ENCODE measurements around the gene IL17D. TPM values are rescaled to one million over a fixed set of nuclear protein-coding genes. Genes with fewer than 3 reads are reported as not detected.

The IL17D gene
- total RNA-seq, 1 donor from 2014 or later: 1.3 TPM

DNA sequence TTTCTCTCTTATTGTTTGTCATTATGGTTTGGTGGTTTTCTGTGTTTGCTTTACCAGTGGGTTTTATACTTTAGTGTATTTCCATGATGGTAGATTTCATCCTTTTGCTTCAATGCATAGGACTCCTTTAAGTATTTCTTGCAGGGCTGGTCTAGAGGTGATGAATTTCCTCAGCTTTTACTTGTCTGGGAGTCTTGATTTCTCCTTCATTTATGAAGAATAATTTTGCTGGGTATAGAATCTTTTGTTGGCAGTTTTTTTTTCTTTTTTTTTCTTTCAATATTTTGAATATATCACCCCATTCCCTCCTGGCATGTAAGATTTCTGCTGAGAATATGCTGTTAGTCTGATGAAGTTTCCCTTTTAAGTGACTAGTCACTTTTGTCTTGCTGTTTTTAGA lies 50.5 kb downstream of the IL17D start:
- Mint-ChIP-seq H3K36me3 (ENCODE audit: unreplicated experiment) (peaks cover 26% of the 10 kb centered on the region), H3K9me3 (ENCODE audit: unreplicated experiment) (peaks cover 13% of the 10 kb centered on the region), H3K27me3 (ENCODE audit: unreplicated experiment) (no peaks in the 10 kb centered on the region), H3K4me3 (ENCODE audit: unreplicated experiment) (no peak overlapping the region), H3K4me1 (ENCODE audit: low read depth, unreplicated experiment) (no peaks in the 10 kb centered on the region), H3K27ac (ENCODE audit: unreplicated experiment) (no peak overlapping the region)
- TF ChIP-seq, protein P1, sequence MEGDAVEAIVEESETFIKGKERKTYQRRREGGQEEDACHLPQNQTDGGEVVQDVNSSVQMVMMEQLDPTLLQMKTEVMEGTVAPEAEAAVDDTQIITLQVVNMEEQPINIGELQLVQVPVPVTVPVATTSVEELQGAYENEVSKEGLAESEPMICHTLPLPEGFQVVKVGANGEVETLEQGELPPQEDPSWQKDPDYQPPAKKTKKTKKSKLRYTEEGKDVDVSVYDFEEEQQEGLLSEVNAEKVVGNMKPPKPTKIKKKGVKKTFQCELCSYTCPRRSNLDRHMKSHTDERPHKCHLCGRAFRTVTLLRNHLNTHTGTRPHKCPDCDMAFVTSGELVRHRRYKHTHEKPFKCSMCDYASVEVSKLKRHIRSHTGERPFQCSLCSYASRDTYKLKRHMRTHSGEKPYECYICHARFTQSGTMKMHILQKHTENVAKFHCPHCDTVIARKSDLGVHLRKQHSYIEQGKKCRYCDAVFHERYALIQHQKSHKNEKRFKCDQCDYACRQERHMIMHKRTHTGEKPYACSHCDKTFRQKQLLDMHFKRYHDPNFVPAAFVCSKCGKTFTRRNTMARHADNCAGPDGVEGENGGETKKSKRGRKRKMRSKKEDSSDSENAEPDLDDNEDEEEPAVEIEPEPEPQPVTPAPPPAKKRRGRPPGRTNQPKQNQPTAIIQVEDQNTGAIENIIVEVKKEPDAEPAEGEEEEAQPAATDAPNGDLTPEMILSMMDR (IDR thresholded peaks at IDR 0.05; ENCODE audit: partially characterized antibody, unreplicated experiment): no peak
- no peak for DNase-seq

GRCh38 chr13:20760872-20761271 lies 57.4 kb downstream of the IL17D start:
- DNase-seq: no peak
- H3K4me1 Mint-ChIP-seq (ENCODE audit: low read depth, unreplicated experiment): no peaks in the 10 kb centered on the region
- H3K9me3 Mint-ChIP-seq (ENCODE audit: unreplicated experiment): peaks cover 10% of the 10 kb centered on the region
- H3K27me3 Mint-ChIP-seq (ENCODE audit: unreplicated experiment): no peaks in the 10 kb centered on the region
- H3K27ac Mint-ChIP-seq (ENCODE audit: unreplicated experiment): no peak overlapping the region
- H3K4me3 Mint-ChIP-seq (ENCODE audit: unreplicated experiment): no peak overlapping the region
- TF ChIP-seq, protein P1 (IDR thresholded peaks at IDR 0.05; ENCODE audit: partially characterized antibody, unreplicated experiment): no peak
- H3K36me3 Mint-ChIP-seq (ENCODE audit: unreplicated experiment): peaks cover 11% of the 10 kb centered on the region

- Mint-ChIP-seq H3K27ac (ENCODE audit: unreplicated experiment) (no peak overlapping the region), H3K27me3 (ENCODE audit: unreplicated experiment) (peaks cover 1% of the 10 kb centered on the region), H3K4me3 (ENCODE audit: unreplicated experiment) (no peak overlapping the region), H3K9me3 (ENCODE audit: unreplicated experiment) (peaks cover 12% of the 10 kb centered on the region), H3K4me1 (ENCODE audit: low read depth, unreplicated experiment) (peaks cover 3% of the 10 kb centered on the region), H3K36me3 (ENCODE audit: unreplicated experiment) (peaks cover 27% of the 10 kb centered on the region)
- TF ChIP-seq, protein P1 (IDR thresholded peaks at IDR 0.05; ENCODE audit: partially characterized antibody, unreplicated experiment): no peak
- no peak for DNase-seq
Measured at GRCh38 chr13:20767309-20767943, 63.9 kb downstream of the IL17D start.

GRCh38 chr13:20769091-20769490 lies 65.6 kb downstream of the IL17D start:
- Mint-ChIP-seq H3K36me3 (ENCODE audit: unreplicated experiment) (peaks cover 27% of the 10 kb centered on the region), H3K27ac (ENCODE audit: unreplicated experiment) (no peak overlapping the region), H3K4me3 (ENCODE audit: unreplicated experiment) (no peak overlapping the region), H3K27me3 (ENCODE audit: unreplicated experiment) (peaks cover 9% of the 10 kb centered on the region), H3K4me1 (ENCODE audit: low read depth, unreplicated experiment) (peaks cover 6% of the 10 kb centered on the region), H3K9me3 (ENCODE audit: unreplicated experiment) (peaks cover 18% of the 10 kb centered on the region)
- DNase-seq: no peak
- TF ChIP-seq, protein P1 (IDR thresholded peaks at IDR 0.05; ENCODE audit: partially characterized antibody, unreplicated experiment): no peak

DNA sequence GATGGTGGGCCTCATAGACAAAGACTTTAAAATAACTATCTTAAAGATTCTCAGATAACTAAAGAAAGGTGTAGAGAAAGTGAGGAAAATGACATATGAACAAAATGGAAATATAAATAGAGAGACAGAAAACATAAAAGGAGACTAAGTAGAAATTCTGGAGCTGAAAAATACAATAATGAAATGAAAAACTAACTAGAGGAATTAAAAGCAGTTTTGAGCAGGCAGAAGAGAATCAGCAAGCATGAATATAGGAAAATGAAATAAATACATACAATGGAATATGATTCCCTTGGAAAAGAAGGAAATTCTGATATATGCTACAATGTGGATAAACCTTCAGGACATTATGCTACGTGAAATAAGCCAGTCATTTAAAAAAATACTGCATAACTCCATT lies 66.3 kb downstream of the IL17D start:
- Mint-ChIP-seq H3K27me3 (ENCODE audit: unreplicated experiment) (peaks cover 9% of the 10 kb centered on the region), H3K4me1 (ENCODE audit: low read depth, unreplicated experiment) (peaks cover 6% of the 10 kb centered on the region), H3K4me3 (ENCODE audit: unreplicated experiment) (no peak overlapping the region), H3K36me3 (ENCODE audit: unreplicated experiment) (peaks cover 27% of the 10 kb centered on the region), H3K9me3 (ENCODE audit: unreplicated experiment) (peaks cover 18% of the 10 kb centered on the region), H3K27ac (ENCODE audit: unreplicated experiment) (no peak overlapping the region)
- DNase-seq: no peak
- TF ChIP-seq, protein P1 (IDR thresholded peaks at IDR 0.05; ENCODE audit: partially characterized antibody, unreplicated experiment): no peak
